Stomach (tissue), 4 donors: ENCODE results near the gene SMIM14.
"Not testable (repeated sequence)": the region's sequence is repeated elsewhere in the genome, so short reads cannot be mapped to it uniquely, and the experiment has no call there.

Experiments used
- CTCF ChIP-seq, 7 experiments: fragments of 450-650 bp in 4 of 7; fragments of 200-600 bp in 3 of 7; sonication (generic) in 3 of 7; IDR thresholded peaks; one replicate each; pipeline ENCODE4 v1.5.1; 2016 to 2019; ENCODE audit warnings: antibody characterized with exemption in 7 of 7, control low read depth in 2 of 7, mild to moderate bottlenecking in 1 of 7
- EP300 ChIP-seq: sonication (generic); formaldehyde crosslinking; IDR thresholded peaks from one replicate; pipeline ENCODE4 v1.6.1; 2017; ENCODE audit warnings: antibody characterized with exemption
- POLR2A ChIP-seq, 4 donors: fragments of 450-650 bp; IDR thresholded peaks; one replicate each; pipeline ENCODE4 v1.6.1; 2016; ENCODE audit warnings: antibody characterized with exemption in 4 of 4, control low read depth in 2 of 4, mild to moderate bottlenecking in 1 of 4, moderate library complexity in 1 of 4
- POLR2AphosphoS5 ChIP-seq, 3 donors: sonication (generic); formaldehyde crosslinking; IDR thresholded peaks; one replicate each; pipeline ENCODE4 v1.6.1; 2016; ENCODE audit warnings: antibody characterized with exemption in 3 of 3

GRCh38 chr4:39502664-39503035 lies 136.0 kb downstream of the SMIM14 start:
- not testable (repeated sequence) for TF ChIP-seq CTCF (IDR thresholded peaks at IDR 0.05); POLR2A (IDR thresholded peaks at IDR 0.05); EP300; POLR2AphosphoS5 (IDR thresholded peaks at IDR 0.05)
